ENCODE measurements around the gene IRAK3.
"Not testable (repeated sequence)": the region's sequence is repeated elsewhere in the genome, so short reads cannot be mapped to it uniquely, and the experiment has no call there.

The IRAK3 gene

GRCh38 chr12:66170606-66171005 is 18.4 kb upstream of the IRAK3 start:
- no peak for DNase-seq

- DNase-seq, result not testable (repeated sequence)
These were observed 14.4 kb upstream of the IRAK3 start for GRCh38 chr12:66174391-66175325.

GRCh38 chr12:66176105-66176900 is 12.7 kb upstream of the IRAK3 start:
- DNase-seq, result no peak

GRCh38 chr12:66182956-66183355 is 6.1 kb upstream of the IRAK3 start:
- DNase-seq, result no peak

GRCh38 chr12:66184822-66185221 is 4.2 kb upstream of the IRAK3 start:
- DNase-seq, result not testable (repeated sequence)

GRCh38 chr12:66187036-66187435 is 2.0 kb upstream of the IRAK3 start:
- no peak for DNase-seq

- no peak for DNase-seq
These were observed 1.2 kb upstream of the IRAK3 start for GRCh38 chr12:66187821-66188220.

- no peak for DNase-seq
These were observed 451 bp downstream of the IRAK3 start for GRCh38 chr12:66189486-66189843.

- DNase-seq, result no peak
These were observed 875 bp downstream of the IRAK3 start for GRCh38 chr12:66189889-66190288.

- DNase-seq, result no peak
These were observed 1.7 kb downstream of the IRAK3 start for GRCh38 chr12:66190519-66191370.

- DNase-seq, result no peak
These were observed 2.6 kb downstream of the IRAK3 start for GRCh38 chr12:66191547-66192126.

GRCh38 chr12:66194122-66194521 is 5.1 kb downstream of the IRAK3 start:
- no peak for DNase-seq

GRCh38 chr12:66195242-66195641 is 6.2 kb downstream of the IRAK3 start:
- DNase-seq, result no peak

- DNase-seq, result no peak
These were observed 7.8 kb downstream of the IRAK3 start for GRCh38 chr12:66196806-66197205.

GRCh38 chr12:66197495-66197921 is 8.5 kb downstream of the IRAK3 start:
- DNase-seq, result no peak

GRCh38 chr12:66199141-66199540 is 10.1 kb downstream of the IRAK3 start:
- DNase-seq, result no peak

GRCh38 chr12:66199831-66200509 is 11.0 kb downstream of the IRAK3 start:
- no peak for DNase-seq

GRCh38 chr12:66203820-66204219 is 14.8 kb downstream of the IRAK3 start:
- no peak for DNase-seq

GRCh38 chr12:66206141-66206540 is 17.1 kb downstream of the IRAK3 start:
- DNase-seq, result no peak

GRCh38 chr12:66210840-66211239 is 21.8 kb downstream of the IRAK3 start:
- no peak for DNase-seq

GRCh38 chr12:66211573-66211972 is 22.6 kb downstream of the IRAK3 start:
- not testable (repeated sequence) for DNase-seq

- DNase-seq, result not testable (repeated sequence)
These were observed 24.0 kb downstream of the IRAK3 start for GRCh38 chr12:66213011-66213410.

Data from stimulated activated CD4-positive, alpha-beta T cell treated with anti-CD3 and anti-CD28 coated beads, Interleukin-4, amount 100 ng/mL, for 4 hours (primary cell).